Measurements from ENCODE around the gene DMKN.
A peak's percentile ranks its signal among the peaks of the same experiment; 100 is the strongest.

The DMKN gene

DNA sequence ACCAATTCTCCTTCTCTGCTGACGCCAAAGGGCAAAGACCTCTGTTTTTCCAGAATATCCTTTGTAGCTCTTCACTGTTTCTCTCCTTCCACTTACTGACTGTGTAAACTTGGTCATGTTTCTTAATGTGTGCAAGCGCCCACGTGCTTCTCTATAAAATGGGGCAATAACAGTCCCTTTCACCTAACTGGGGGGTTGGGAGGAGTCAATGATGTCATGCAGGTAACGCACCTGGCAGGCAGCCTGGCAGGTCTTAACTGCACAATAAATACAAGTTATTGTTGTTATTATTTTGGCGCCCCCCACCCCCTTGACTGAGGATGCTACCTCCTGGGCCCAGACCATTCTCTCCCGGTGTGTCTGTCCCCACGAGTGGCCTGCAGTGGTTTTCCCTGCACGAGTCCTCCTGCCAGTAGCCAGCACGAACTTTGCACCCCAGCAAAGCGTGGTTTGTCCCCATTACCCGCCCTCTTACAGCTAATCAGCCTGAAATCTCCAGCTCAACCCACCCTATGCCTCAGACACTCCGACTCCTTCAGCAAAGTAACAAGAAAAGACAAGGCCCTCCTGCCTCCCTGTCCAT is 9.4 kb upstream of the DMKN start:
- DNase-seq = no peak

DNA sequence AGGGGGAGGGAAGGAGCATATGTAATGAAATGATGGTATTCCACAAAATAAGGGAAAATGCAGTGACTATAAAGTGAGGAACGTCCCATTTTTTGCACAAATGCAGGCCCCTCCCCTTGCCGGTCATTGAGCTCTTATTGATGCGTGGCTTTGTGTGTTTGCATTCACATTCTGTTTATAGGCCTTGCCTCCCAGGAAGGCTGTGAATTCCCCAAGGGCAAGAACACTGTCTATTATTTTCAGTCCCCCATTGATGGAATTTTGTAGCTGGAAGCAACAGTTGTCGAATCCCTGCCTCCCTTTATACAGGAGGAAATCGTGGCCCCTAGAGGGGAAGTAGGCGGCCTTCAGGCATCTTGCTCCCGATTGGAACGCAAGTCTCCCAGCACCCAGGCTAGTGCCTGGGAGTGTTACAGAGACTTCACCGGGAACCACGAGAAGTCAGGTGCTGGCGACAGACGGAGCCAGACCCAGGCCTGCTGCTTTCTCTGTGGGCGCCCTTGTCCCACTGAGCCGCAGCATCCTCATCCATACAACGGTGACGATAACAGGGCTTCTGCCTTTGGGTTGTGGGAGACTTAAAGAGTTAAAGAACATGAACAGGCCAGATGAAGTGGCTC is 7.8 kb upstream of the DMKN start:
- no peak for DNase-seq

DNA sequence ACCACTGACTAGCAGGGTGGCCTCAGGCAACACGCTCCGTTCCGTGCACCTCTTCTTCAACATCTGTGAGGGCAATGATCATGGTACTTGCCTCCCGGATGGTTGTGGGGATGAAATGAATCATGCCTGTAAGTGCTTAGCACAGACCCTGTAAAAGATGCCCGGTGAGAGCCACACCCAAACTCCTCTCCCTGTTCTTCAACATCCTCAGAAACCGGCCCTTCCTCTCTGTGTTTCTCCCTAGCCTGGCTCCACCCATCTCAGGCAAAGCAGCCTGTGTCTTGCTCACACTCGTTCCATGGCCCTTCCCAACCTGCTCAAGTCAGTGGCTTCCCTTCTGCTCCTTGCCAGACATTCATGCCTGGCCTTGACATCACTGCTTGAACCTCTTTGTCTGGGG is 5.8 kb upstream of the DMKN start:
- no peak for DNase-seq

DNA sequence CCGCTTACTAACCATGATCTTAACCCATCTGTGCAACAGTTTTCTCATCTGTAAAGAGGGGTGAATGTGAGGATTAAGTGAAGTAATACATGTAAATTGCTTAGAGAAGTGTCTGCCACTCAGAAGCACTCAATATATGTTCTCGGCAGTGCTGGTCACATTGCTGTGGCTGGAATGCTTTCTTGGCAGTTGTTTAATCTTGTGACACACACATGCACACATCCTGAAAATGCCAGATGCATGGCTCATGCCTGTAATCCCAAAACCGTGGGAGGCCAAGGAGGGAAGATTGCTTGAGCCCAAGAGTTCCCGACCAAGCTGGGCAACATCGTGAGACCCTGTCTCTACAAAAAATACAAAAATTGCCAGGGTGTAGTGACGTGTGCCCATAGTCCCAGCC is 4.9 kb upstream of the DMKN start:
- no peak for DNase-seq

DNA sequence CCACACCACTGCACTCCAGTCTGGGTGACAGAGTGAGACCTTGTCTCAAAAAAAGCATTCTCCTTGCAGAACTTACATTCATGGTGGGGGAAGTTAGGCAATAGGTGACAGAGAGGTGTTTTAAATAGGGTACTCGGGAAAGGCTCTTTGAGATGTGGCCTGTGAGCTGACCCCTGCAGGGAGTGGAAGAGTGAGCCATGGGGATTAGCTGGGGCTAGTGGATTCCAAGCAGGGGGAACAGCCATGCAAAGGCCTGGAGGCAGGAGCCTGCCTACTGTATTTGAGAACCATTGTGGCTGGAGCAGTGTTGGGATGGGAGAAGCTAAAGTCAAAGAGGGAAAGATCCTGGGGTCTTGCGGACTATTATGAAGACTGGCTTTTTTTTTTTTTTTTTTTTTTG is 3.9 kb upstream of the DMKN start:
- no peak for DNase-seq

DNA sequence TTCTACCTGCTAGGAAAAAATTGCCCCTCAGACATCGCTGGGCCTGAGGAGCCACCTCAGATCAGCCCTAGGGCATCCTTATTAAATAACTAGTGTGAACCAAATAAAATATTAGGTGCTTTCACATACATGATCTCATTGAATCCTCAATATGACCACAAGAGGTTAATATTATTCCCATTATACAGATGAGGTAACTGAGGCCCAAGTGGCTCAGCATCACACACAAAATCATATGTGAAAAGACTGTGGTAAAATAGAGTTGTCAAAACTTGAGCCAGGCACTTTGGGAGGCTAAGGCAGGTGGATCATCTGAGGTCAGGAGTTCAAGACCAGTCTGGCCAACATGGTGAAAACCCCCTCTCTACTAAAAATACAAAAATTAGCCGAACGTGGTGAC is 2.9 kb upstream of the DMKN start:
- DNase-seq = no peak

DNA sequence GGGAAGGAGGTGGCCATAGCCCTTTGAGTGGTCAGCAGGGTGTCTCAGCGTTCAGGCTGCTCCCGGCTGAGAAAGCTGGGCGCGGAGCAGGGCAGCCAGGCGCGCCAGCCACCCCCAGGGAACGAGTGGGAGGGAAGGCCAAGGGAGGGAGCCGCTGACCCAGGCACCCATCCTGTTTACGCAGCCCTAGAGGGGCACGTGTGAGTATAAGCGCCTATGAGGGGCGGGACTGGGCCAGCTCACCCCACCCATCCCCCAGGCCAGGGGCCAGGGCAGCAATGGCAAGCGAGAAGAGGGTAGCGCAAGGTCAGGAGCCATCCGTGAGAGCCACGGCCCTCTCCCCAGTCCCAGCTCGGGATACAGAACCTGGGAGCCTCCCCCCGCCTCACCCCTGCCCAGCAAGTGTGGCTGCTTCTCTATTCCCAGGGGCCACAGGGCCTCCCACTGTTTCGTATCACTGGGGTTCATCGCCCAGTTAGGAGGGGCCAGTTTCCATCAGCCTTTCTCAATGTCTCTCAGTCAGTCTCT is 897 bp upstream of the DMKN start:
- DNase-seq = no peak

DNA sequence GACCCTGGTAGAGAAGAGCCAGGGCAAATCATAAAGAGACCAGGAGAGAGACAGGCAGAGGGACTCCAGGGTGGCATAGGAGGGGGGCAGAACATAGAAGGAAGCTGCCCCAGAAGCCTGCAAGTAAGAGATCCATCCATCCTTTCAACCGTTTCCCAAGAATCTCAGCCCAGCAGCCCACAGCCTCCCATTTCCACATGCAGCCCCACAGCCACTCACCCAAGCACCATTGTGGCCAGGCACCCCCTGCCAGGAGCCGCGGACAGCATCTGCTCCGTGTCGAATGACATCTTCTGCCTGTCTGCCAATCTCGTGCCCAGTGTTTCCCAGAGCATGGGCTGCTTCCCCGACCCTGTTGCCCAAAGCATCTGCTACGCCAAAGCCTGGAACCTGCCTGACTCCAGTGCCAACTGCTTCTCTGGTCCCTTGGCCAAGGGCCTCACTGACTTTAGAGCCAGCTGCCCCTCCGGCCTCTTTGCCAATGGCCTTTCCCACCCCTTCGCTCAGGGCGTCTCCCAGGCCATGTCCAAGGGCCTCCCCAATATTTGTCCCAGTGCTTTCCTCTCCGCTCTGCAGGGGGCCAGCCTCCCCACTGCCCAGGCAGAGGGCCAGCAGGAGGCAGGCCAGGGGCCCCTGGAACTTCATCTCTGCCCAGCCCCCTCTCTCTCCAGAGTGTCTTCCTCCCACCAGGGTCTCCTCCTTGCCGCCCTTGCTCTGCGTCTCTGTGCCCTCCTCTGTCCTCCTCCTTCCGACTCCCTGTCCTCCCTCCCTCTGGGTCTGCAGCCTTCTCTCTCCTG is 420 bp downstream of the DMKN start:
- no peak for DNase-seq

DNA sequence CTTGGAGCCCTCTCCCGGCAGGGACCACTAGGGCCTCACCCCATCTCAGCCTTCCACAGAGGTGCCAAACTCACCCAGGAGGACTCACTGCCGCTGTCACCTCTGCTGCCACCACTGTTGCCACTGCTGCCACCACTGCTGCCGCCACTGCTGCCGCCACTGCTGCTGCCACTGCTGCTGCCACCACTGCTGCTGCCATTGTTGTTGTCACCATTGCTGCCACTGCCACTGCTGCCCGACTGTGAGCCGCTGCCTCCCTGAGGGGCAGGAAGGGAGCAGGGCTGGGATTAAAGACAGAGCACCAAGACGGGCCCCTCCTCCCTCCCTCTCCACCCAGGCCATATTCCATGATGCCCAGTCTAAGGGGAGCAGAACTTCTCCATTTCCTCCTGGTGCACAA is 2.1 kb downstream of the DMKN start:
- DNase-seq = no peak

DNA sequence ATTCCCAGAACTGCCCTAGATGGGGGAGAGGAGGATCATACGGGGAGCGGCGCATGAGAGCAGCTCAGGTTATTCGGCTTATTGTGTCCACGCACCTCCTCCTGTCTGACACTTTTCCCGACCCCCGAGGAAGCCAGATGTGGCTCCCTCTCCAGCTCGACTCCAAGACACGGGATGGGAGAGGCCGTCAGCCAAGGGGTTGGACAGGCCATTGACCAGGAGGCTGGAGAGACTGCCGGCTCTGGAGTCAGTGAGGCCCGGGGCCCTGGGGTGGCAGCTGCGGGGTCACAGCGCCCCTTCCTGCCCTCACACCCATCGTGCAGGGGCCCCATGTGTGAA is 2.9 kb downstream of the DMKN start:
- no peak for DNase-seq

DNA sequence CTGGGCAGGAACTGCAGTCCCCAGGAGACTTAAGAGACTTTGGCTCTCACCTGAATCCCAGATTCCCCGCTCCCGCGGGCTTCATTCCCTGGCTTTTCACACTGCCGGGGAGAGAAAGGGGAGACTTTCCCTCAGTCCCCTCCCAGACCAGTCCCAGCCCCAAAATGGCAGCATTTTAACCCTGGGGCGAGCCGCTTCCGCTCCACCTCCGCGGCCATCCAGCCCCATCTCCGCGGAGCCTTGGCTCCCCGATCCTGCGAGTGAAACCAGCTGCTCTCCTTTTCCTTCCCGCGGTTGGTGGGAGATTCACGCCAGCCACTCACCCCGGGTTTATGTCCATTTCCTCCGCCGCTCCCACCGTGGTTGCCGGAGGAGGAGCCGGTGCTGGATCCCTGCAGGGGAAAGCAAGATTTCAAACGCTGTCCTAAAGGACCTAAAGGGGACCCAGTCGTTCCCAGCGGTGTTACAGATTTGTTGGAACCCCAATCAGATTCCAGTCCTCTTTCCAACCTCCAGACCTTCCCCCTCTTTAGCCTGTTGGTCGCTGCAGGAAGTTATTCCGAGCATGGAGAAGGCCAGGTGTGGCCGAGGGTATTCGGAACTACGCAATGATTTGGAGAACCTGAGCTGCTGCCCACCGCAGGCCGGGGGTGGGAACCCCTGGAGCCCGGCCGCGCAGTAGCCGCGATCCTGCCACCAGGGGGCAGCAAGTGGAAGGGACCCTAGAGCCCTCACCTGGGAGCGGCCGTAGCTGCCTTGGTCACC is 3.4 kb downstream of the DMKN start:
- peak; percentile 20 for DNase-seq

DNA sequence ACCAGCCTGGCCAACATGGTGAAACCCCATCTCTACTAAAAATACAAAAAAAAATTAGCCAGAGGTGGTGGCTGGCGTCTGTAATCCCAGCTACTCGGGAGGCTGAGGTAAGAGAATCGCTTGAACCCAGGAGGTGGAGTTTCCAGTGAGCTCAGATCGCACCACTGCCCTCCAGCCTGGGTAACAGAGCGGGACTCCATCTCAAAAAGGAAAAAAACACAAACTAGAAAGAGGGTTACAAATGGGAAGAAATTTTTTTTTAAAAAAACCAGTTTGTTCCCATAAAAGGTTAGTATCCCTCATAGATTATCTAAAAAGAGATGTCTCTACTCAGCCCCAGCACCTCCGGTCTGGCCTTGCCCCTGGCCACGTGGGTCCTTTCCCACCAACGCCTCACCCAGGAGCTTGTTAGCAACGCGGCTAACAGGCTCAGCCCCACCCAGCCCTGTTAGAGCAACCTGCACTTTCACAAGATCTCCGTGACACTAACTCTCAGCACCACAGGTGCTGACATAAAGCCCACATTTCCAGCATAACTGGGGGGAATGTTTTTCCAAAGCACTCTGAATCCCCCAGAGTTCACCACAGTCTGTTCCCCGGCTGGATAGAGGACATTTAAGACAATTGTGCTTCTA is 4.3 kb downstream of the DMKN start:
- no peak for DNase-seq

DNA sequence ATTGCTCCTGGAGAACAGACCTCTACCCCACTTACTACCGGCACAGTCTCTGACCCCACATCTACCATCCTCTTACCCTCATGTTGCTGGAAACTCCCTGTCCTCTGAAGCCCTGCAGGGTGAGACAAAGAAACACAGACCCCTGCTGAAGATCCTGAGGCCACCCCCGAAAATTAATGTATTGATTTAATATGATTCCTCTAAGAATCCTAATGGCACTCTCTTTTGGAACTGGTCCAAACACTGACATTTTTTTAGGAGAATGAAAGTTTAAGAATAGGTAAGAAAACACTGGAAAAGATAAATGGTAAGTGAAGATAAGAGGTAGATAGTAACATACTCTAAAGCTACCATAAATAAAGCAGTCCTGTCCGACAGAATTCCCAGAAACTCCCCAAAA is 5.3 kb downstream of the DMKN start:
- no peak for DNase-seq

DNA sequence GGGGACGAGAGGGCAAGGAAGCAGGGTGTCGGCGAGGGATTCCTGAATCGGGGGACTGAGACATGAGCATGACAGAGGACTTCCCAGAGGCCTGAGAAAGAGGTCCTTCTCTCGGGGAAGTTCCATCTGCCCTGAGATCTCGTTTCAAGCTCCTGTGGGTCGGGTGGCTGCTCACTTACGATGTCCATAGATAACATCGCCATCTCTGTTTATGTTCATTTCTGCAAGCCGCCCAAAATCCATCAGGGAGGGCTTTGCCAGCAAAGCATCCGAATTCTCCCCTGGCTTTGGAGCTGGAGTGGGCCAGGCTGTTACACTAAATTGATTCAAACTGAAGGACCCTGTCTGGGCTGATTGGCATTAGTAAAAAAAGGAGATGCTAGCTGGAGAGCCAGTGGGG is 5.9 kb downstream of the DMKN start:
- no peak for DNase-seq

DNA sequence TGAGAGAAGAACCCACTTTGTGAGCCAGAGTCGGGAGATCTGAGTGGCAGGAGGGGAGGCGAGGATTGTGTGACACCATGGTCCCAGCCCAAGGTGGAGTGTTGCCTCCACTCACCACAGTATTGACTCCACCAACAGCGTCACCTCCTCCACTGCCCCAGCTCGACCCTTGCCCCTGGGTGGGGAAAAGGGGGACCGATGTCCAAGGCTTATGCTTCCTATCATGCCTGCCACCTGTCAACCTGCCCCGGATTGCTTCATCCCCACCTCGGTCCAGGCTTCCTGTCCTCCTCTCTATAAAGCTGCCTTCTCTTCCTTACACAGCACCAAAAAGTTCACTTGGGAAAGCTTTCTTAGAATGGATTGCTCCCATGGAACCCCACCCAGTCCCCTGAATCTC is 7.4 kb downstream of the DMKN start:
- DNase-seq = no peak

DNA sequence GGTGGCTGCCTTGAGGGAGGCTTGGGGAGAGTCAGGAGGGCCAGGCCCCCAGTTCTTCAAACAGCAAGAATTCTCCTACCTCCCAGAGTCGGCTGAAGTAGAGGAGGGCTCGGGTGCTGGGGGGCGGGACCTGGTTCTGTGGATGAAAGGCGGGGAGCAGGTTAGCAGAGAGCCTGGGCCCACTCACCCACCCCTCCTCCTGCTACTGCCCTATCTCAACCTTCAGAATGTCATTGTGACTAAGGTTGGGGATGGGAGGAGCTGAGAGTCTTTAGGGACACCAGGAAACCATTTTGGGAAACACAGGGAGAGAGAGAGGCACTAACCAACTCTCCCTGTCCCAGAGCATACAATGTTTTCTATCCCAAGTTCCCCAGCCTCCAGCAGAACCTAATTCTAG is 10.7 kb downstream of the DMKN start:
- DNase-seq = no peak

DNA sequence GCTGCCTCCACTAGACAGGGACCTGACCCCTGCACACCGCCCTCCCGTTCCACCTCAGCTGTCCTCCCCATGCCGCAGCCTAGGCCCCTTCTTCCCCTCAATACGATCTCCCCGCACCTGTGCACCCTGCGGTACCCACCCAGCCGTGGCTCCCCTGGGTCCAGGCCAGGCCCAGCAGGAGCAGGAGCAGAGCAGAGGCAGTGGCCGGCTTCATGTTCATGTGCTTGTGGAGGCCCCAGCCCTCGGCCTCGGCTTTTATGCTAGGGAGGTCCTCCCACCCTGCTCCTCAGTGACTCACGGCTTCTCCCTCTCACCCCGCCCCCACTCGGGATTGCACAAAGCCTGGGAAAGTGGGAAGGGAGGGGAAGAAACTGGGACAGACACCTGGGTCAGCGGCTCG is 11.8 kb downstream of the DMKN start:
- DNase-seq = no peak

DNA sequence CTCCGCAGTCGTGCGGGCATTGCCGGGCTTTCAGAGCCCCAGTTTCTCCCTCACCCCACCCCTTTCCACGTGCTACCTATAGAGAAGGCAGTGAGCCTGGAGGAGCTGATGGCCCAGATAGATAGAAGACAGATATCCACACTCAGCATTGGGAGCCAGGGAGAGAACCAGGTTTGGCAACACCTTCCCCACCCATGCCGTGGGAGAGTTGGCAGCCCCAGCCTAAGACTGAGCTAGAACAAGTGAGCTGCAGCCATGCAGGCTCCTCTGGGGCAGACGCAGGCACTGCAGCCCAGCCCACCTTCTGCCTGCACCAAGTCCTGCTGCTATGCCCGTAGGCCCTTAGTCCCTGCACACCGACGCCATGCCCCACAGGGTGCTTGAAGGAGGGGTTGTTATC is 12.8 kb downstream of the DMKN start:
- DNase-seq = no peak

DNA sequence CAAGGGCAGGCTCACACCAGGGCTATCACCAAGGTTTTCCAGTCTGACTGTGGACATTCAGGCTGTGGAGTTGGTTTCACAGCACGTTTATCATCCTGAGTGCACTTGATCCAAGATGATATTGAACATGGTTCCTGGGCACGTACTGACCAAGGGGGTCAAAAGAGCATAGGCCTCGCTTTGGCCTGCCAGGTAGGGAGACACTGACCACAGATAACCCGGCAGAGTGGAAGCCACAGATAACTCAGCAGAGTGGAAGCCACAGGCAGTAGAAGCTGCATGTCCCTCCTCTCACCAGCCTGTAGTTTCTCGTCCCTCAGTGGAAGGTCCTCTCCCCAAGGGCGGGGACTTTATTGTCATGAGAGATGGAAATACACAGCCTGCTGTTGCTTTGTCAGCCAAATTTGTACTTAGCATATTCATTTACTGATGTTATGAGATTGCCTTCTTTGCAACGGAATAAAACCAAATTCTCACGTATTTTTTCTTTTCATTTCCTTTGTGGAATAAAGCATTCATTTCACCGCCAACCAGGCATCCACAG is 14.4 kb downstream of the DMKN start:
- DNase-seq = no peak

DNA sequence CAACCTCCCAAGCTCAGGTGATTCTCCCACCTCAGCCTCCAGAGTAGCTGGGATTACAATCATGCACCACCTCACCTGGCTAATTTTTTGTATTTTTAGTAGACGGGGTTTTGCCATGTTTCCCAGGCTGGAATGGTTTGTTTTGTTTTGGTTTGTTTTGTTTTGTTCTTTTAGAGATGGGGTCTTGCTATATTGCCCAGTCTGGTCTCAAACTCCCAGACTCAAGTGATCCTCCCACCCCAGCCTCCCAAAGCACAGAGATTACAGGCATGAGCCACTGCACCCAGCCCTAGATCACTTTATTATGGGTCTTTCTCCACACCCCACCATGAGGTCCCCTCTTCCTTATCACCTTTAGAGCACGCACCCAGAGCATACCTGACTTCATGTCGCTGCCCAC is 15.2 kb downstream of the DMKN start:
- no peak for DNase-seq

DNA sequence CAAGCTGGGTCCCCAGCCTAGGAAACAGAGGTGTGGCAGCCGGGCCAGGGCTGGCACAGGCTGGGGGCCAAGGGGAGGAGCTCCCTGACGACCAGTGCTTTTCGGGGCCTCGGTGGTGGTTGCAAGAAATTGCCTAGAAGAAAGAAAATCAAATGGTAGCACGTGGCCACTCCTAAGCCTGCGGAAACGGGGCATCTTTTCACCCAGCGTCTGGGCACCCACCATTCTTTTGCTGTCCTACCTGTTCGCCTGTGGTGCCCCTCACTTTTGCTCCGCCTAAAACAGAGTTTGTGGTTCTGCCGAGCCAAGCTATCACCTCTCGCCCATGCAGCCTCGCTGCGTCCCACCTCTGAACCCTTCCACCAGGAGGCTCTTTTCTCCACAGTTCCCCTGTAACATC is 16.0 kb downstream of the DMKN start:
- no peak for DNase-seq

DNA sequence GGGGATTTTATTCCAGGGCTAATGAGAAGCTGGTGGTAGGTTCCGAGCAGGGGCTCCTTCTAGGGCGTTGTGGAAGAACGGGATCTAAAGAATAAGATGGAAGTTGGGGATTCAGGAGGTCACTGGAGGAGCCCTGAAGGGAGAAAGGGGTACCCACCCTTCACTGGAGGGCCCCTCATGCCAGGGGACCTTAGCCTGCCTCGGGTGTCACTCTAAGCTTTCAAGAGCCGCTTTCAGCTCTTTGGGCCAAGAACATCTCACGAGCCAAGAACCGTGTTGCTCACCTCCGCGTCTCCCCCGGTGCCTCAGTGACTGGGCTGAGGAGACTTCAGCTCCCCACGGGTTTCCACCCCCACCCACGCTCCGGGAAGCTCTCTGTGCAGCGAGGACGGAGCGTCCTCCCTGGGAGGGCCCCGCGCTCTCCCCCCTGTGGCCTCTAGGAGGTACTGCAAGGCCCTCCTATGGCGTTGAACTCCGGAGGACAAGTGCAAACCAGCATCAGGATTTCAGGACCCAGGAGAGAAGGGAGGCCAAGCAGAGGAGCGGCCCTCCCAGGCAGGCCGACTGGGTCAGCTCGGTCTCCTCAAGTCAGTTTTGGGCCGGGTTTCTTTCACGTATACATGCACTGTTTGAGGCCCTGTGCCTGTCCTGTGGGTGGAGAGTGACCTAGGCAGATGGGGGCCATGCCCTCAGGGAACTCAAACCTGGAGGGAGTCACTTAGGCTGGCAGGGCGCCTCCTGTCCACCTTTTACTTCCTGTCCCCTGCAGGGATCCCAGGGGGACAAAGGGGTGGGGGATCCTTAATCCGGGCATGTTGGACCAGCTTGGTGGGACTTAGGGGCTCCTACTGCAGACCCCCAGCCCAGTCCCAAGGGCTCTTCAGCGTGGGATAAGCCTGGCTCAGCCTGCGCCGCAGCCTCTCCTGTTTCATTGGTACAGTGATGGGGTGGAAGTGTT is 18.1 kb downstream of the DMKN start:
- DNase-seq = peak; percentile 57

All from NCI-H2171 treated with DMSO at 0.1 percent for 48 hours (cell line).